Ureter (tissue), 1 donor: ENCODE data around the gene DKKL1. TPM values are rescaled to one million over a fixed set of nuclear protein-coding genes. Genes with fewer than 3 reads are reported as not detected.
"Not testable (repeated sequence)": the region's sequence is repeated elsewhere in the genome, so short reads cannot be mapped to it uniquely, and the experiment has no call there.

Experiments
- DNase-seq: peaks from one replicate; pipeline ENCODE4 v3.0.0-alpha.2; 2020; ENCODE audit warnings: low spot score
- total RNA-seq: library from RNA; stranded (reverse); gene quantifications from one replicate; pipeline ENCODE4 v1.2.4, GENCODE V29; 2023
- donor health status: DM: yes; HTN: yes; CAD: no.

DKKL1 gene
- total RNA-seq, 1 donor from 2014 or later = 0.62 TPM

DNA sequence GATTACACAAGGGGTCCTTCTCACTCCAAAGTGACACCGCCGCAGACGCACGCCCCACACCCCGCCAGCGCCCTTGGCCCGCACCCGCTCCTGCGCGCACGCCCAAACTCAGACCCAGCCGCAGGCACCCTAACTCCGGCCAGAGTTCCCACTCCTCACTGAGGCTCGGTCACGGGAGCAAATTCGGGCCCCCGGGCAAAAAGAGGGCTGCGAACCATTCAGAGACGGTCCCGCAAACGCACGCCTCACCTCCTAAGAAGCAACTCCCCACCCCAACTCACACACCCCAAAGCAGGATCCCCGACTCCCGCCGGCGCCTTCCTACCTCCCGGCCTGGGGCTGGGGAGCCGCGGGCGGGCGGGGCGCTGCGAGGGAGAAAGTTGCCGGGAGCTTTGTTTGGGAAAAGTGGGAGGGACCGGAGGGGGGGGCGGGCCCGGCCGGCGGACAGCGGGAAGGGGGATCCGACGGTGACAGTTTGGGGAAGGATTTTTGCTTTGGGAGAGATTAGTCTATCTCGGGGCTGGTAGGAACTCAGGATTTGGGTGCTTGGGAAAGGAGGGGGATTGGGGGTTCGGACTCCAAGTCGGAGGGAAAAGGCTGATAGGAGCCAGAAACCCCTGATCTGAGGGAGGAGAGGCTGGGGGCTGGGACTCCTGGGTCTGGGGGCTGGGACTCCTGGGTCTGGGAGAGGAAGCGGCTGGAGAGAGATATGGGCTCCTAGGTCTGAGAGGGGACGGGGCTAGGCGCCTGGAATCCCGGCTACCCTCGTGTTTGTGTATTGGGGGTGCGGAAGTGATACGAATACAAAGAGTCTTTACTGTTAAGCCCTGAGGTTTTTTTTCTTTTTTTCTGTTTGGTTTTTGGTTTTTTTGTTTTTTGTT, 1.4 kb upstream of the DKKL1 start, which contains the start of gene TEAD2:
TSS of gene TEAD2 (minus strand) at position 369 of the 881 bp plus-strand sequence. CDS start 2,341 bp downstream, outside the sequence.
- peak; percentile 77 for DNase-seq

DNA sequence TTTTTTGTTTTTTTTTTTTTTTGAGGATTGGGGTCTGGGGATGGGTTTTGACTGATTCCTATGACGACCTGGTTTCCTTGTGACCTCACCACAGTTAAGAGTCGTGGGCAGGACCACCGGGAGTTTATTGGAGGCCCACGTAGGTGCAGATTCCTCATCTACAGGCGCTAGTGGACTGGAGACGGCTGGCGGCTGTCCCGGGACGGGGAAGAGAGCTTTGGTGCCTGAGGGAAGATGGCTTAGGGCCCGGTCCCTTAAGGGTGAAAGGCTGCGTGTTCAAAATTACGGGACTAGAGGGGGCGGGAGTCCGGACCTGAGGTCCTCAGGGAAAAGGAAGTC, 779 bp upstream of the DKKL1 start:
- no peak for DNase-seq

DNA sequence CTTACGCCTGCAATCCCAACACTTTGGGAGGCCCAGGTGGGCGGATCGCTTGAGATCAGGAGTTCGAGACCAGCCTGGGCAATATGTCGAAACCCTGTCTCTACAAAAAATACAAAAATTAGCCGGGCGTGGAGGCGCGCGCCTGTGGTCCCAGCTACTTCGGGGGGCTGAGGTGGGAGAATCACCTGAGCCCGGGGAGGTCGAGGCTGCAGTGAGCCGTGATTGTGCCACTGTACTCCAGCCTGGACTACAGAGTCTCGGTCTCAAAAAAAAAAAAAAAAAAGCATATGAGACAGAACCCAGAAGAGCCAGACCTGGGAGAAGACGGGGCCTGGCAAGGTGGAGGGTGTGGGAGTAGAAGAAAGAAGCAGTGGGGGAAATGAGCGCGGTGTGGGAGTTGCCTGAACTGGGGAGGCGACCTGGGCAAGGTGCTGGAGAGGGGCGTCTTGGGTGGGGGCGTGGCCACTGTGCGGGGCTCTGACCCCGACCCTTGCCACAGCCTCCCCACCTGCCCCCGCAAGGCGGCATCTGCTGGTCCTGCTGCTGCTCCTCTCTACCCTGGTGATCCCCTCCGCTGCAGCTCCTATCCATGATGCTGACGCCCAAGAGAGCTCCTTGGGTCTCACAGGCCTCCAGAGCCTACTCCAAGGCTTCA, 533 bp downstream of the DKKL1 start:
- DNase-seq = no peak

DNA sequence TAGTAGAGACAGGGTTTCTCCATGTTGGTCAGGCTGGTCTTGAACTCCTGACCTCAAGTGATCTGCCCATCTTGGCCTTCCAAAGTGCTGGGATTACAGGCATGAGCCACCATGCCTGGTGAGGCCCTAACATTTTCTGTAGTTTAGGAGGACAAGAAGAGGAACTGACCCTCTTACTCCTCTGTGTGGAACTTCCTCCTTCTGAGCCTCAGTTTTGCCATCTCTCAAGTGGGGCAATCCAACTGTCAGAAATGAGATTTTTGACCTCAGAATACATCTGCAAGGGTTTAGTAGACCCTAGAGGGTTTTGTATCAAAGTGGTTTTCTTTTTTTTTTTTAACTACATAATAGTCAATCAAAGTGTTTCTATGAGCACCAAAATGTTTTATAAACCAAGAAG, 2.4 kb downstream of the DKKL1 start:
- DNase-seq = no peak

DNA sequence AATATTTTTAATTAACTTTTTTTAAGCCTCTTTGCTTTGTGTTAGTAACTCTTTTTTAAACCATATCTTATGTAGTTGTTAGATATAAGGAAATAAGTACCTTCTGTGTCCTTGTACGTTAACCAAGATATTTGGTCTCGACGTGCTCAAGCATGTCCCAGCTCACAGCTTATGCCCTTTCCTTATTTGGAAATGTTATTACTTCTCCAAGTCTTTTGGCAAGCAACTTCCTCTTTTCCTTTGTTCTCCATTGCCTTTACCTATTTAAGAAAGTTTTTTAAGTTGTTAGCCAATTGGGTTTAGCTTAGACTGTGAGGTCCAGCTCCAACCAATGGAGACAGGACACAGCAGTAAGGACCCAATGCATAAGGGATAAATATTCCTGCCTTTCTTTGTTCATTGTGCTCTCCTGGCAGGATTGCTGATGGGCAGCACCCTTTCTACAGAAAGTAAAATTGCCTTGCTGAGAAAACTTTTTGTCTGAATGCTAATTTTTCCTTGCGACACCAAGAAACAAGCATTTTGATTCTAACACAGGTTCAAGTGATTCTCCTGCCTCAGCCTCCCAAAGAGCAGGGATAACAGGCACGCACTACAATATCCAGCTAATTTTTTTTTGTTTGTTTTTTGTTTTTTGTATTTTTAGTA, 5.2 kb downstream of the DKKL1 start:
- no peak for DNase-seq

DNA sequence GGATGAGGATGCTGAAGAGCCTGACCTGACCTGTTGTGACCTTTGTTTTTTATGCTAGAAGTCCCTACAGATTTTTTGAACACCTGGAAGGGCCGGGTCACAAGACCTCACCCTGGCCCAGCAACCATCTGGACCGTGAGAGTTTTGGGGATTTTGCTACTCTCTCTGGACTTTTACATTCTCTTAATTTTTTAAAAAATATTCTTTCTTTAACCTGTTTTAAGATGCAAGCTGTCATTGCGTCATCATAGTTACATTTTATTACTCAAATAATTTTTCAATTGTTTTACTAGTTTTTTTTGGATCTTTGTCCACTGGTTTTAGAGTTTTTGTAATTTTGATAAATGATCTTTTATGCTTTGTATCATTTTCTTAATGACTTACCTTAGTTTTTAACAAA, 7.5 kb downstream of the DKKL1 start:
- DNase-seq = no peak

DNA sequence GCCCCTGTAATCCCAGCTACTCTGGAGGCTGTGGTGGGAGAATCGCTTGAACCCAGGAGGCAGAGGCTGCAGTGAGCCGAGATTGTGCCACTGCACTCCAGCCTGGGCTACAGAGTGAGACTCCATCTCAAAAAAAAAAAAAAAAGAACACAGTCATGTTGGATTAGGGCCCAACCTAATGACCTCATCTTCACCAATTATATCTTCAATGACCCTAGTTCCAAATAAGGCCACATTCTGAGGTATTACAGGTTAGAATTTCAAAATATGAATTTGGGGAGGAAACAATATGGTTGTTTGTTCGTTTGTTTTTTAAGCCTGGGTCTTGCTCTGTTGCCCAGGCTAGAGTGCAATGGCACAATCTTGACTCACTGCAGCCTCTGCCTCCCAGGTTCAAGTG, 9.5 kb downstream of the DKKL1 start:
- DNase-seq = not testable (repeated sequence)

DNA sequence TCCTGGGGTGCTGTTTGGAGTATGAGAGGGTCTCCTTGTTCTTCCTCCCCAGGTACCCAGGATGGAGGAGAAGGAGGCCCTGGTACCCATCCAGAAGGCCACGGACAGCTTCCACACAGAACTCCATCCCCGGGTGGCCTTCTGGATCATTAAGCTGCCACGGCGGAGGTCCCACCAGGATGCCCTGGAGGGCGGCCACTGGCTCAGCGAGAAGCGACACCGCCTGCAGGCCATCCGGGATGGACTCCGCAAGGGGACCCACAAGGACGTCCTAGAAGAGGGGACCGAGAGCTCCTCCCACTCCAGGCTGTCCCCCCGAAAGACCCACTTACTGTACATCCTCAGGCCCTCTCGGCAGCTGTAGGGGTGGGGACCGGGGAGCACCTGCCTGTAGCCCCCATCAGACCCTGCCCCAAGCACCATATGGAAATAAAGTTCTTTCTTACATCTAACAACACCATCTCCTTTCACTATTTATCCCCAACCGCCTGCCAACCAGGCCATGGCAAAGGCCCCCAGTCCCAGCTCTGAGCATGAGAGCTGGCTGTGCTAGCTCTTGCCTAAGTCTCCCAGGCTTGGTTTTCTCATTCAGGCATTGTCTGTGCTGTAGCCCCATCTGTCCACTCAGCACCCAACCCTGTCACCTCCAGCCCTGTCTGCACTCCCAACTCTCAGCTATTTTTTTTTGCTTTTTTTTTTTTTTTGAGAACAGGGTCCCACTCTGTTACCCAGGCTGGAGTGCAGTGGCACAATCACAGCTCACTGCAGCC, 11.2 kb downstream of the DKKL1 start:
- DNase-seq = no peak

DNA sequence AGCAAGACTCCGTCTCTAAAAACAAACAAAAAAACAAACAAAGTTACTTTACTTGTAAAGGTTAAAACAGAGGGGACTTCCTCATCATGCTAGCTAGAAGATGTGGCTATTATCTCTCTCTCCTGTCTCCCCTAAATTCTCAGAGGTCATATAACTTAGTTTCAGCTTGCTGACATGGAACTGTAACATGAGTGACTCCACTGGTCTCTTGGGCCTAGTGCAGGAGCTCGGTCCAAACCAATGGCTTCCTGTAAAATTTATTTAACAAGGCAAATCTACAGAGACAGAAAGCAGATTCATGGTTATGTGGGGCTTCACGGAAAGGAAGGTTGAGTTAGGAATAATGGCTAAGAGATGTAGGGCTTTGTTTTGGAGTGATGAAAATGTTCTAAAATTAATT, 14.8 kb downstream of the DKKL1 start:
- no peak for DNase-seq

DNA sequence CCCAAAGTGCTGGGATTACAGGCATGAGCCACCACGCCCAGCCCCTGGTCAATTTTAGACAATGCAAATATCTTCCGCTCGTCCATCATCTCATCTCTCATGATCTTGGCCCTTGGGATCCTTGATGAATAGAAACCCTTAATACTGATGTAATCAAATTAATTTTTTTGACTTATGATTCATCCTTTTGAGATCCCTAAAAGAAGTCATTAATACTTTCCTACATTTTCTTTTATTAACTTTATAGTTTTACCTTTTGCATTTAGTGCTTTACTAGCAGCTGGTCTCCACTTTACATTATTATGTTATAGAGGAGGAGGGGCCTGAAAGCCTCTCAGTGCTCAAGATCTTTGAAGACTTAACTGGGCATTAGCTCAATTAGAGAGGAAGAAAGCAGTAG, 16.7 kb downstream of the DKKL1 start:
- DNase-seq = no peak

DNA sequence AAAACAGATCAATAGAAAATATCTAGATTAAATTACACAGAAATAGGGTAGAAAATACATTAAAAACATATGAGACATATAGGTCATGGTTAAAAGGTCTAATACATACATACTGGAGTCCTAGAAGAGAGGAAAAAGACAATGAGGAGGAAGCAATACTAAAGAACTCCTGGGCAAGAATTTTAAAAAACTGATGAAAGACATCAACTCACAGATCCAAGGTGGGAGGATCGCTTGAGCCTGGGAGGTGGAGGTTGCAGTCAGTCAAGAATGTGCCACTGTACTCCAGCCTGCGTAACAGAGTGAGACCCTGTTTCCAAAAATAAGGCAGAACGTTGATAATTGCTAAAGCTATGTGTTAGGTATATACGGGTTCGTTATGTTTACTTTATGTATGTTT, 19.0 kb downstream of the DKKL1 start:
- DNase-seq = no peak

DNA sequence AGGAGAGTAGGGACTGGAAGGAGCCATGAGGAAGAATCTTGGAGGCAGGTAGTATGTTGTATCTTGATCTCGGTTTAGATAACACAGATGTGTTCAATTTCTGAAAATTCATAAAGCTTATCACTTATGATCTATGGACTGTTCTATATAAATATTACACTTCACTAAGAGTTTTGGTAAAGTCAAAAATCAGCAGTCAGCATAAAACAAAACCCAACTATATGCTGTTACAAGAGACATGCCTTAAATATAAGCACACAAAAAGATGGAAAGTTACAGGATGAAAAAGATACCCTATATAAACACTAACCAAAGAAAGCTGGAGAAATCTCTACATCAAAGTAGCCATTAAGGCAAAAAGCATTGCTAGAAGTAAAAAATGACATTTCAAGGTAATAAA, 19.9 kb downstream of the DKKL1 start:
- DNase-seq = no peak

DNA sequence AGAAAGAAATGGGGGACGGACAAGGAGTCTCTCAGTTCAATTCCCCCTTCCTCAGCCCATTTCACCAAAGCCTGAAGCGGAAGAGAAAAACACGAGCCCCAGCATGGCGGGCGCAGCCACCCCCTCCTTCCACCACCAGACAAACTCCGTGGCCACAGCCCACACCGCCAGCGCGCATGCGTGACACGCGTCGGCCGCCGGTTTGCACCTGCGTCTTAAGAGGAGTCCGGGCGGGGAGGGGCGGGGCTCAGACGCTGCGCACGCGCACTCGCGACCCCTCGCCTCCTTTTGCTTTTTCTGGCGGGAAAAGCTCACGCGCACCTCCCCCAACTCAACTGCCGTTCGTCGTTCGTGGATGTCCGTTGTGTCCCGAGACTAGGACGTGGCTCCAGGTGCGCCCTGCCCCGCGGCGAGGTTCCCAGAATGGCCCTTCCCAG, 24.3 kb downstream of the DKKL1 start, which contains the start of gene KASH5:
TSS of gene KASH5 (plus strand) at position 314 of the 437 bp plus-strand sequence. CDS start 2,635 bp downstream, outside the sequence.
- peak; percentile 76 for DNase-seq

DNA sequence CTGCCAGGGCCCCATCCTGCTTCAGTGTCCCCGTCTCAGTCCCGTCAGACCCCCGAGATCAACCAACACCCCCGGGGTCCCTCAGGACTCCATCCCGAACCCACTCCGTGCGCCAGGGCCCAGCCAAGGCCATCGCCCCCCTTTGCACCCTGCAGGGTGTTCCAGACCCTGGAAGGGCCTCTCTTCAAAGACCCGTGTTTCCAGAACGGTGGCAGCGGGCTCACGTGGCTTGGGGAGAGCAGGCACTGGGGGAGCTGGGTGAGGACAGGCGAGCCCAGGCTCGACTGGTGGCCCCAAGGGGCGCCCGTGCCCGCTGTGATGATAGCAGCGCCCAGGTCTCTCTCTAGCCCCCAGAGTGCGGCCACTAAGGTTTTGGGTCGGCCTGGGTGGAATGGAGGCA, 25.7 kb downstream of the DKKL1 start:
- DNase-seq = no peak

DNA sequence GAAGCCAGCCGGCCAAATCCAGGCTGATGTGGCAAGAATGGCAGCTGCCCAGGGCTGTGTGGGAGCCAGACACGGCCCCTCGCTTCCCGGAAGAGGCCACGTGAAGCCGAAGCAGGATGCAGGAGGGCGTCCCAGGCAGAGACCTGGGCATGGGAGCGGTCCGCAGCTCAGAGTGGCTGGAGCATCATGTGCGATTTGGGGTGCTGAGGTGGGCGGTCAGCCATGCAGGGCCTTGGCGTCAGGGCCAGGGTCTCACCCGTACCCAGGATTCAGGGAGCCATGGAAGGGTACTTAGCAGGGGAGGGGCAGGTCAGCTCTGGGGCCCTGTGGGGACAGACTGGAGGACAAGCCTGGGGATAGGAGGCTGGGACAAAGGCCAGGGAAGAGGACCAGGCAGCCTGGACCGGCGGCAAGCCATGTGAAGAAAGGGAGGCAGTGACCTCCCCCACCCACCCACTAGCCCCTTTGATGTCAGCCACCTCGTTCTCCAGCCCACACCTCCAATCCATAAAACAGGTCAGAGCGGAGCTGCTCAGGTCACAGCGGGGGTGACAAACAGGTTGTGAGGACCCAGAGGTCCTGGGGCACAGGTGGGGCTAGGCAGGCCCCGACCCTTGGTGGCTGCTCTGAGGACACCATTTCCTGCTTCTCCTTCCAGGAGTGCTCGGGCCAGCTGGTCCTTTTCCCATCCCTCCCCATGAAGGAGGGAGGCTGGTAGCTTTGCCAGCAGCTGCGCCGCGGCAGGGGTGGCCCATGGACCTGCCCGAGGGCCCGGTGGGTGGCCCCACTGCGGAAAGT, 26.7 kb downstream of the DKKL1 start:
- no peak for DNase-seq

DNA sequence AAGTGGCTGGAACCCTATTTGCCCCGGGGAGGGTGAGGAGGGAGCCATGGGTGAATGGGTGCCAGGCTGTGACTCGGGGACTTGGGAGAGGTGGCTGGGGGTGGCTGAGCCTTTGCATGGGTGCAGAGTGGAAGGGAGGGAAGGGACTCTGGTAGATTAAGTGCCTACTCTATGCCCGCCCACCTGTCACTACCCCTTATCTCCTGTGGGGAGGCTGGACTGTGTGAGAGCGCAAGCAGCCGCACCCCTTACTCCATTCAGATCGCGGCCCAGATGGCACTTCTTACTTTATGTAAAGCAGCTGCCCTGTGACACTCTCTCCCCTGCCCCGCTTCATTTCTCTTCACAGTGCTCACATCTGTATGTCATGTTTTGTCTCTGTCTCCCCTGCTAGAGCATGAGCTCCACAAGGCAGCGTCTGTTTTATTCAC, 27.3 kb downstream of the DKKL1 start:
- no peak for DNase-seq

DNA sequence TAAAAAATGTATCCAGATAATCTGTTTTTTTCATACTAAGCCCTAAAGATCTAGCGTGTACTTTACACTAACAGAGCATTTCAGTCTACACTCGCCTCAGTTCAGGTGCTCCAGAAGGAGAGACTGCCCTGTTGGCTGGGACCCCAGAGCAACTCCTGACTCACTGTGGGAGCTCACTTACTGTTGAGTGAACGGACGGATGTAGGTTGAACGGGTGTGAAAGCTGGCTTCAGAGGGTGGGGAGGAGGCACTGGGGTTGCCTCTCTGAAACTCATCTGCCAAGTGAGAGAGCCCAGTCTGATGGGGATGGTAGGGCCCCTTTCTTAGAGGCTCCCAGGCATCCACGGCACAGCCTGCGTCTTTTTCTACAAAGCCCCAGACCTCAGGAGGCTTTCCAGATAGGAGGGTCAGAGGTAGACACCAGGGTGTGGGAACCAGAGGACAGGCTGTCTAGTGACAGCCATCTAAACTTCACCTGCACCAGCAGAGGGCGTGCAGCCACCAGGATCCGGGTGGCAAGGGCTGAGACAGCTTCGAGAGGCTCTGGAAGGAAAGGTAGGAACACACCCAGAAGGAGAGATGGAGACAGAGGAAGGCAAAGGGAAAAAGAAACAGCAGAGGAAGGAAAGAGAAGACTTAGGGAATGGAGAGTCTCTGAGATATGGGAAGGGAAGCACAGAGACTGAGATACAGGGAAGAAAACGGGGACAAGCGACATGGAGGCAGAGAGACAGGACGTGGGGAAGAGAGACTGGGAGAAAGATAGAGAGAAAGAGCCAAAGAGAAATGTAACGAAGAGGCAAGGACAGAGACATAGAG, 28.1 kb downstream of the DKKL1 start:
- DNase-seq = peak; percentile 79

DNA sequence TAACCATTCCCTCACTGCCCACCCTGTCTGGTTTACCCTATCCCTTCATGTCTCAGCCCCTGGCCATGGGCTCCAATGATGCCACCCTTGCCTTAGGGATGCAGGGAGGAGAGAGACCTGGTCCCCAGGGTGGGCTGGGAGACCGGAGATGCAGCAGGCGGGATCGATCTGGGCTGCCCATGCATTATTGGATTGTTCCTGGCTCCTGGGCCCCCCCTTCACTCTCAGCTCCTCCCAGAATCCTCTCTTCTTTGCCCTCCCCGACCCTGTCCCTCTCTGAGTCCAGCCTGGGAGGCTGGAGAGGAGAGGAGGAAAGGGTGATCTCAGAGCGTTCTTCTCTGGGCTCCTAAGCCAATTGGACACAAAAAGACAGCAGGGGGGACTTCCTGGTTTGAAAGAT, 30.2 kb downstream of the DKKL1 start:
- no peak for DNase-seq

DNA sequence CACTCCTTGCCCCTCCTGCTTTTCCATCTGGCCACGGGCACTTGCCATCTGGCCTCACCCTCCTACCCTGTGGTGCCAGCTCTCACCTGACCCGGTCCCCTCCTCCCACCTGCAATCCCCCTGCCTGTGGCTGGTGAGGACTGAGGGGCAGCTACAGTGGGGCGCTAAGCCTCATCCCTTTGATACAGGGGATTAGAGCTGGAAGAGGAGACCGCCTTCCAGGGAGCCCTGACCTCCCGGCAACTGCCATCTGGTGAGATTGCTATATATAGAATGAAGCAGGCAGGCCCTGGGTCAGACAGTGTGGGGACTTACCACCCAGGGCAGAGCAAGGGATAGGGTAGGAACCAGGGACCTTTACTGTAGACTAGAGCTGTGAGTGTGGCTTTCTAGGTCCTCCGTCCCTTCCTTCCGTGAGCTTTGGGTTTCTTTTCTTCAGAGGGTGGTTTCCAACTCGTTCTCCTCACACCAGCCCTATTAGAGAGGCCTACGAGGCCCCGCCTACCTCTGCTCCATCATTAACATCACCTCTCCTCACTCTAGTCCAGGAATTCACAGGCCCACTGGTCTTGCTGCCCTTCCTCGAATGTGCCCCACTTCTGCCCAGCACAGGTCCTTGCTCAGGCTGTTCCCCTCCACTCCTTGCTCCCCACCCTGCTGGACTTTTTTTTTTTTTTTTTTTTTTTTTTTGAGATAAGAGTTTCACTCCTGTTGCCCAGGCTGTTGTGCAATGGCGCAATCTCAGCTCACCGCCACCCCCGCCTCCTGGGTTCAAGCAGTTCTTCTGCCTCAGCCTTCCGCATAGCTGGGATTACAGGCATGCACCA, 32.1 kb downstream of the DKKL1 start:
- DNase-seq = no peak
